Right cardiac atrium (tissue), 5 donors: ENCODE data around the gene AGL. TPM values are rescaled to one million over a fixed set of nuclear protein-coding genes. Genes with fewer than 3 reads are reported as not detected.
A peak's percentile ranks its signal among the peaks of the same experiment; 100 is the strongest.
"Not testable (repeated sequence)": the region's sequence is repeated elsewhere in the genome, so short reads cannot be mapped to it uniquely, and the experiment has no call there.

ENCODE experiments used
- ATAC-seq, 2 donors: fragments of 200-7000 bp; cut with Tn5 transposase; one replicate each; pipeline versions ENCODE4 v1.8.0 to v1.9.1; 2020; ENCODE audit warnings: moderate library complexity in 2 of 2, mild to moderate bottlenecking in 1 of 2
- DNase-seq, 3 donors: peaks; one replicate each; pipeline ENCODE4 v3.0.0-alpha.2; 2020
- H3K27ac ChIP-seq: one replicate; pipeline ENCODE4 v1.5.1; 2013; ENCODE audit warnings: mild to moderate bottlenecking, low read length, control low read depth, moderate library complexity
- H3K27me3 ChIP-seq: one replicate; pipeline ENCODE4 v1.6.1; 2013; ENCODE audit not compliant: control insufficient read depth, insufficient read depth
- H3K4me1 ChIP-seq: one replicate; pipeline ENCODE4 v1.6.1; 2013; ENCODE audit warnings: low read length; ENCODE audit not compliant: control insufficient read depth, insufficient read depth
- H3K4me3 ChIP-seq: one replicate; pipeline ENCODE4 v1.5.1; 2013; ENCODE audit warnings: low read length, control low read depth
- H3K9me3 ChIP-seq: one replicate; pipeline ENCODE4 v1.6.1; 2013; ENCODE audit warnings: low read length; ENCODE audit not compliant: control insufficient read depth
- WGBS: extraction: QIAGEN DNeasy Blood & Tissue Kit; methylation state at CpG from one replicate; pipeline ENCODE4 v1.1.7; 2013; 5-methylcytosine and 5-hydroxymethylcytosine counted together
- intact Hi-C, 4 donors: fragments of 100-400 bp; cut with DNase I; formaldehyde crosslinking; loops; one replicate each; pipeline versions ENCODE4 v1.11.0 to v1.14.0; 2022 to 2023
- polyA plus RNA-seq: library from polyadenylated mRNA; stranded (reverse); fragments of 200-250 nt; gene quantifications from one replicate; pipeline ENCODE4 v1.2.3, GENCODE V29; 2013
- total RNA-seq, 4 donors: library from RNA; stranded (reverse); fragmentation: NEBNext Ultra II Directional; extraction: Animal tissue kit (Norgen Biotek cat#: 25700); gene quantifications; one replicate each; pipeline ENCODE4 v1.2.1, GENCODE V29; 2021
- donor health status: healthy with polysubstance abuse.
- donor health status: DM: no; HTN: yes; CAD: no.
- donor health status: DM: no; HTN: no; CAD: no.
- donor health status: DM: no; HTN: yes; CAD: no; lungs with severe emphysema.
- donor health status: DM: yes; HTN: yes; CAD: no.

Gene AGL
- total and polyA plus RNA-seq, 5 donors, result 23.2 to 66.4 (median 60.5) TPM

DNA sequence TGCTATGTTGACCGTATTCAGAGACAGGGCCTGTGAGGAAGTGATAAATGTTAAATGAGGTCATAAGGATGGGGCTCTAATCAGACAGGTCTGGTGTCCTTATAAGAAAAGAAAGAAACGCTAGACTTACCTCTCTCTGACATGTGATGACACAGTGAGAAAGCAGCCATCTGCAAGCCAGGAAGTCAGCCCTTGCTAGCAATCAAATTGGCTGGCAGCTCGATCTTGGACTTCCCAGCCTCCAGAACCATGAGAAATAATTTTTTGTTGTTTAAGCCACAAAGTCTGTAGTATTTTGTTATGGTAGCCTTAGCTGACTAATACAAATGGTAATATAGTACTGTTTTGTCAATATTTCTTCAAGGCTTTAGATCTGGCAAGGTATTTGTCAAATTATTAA is 25.1 kb upstream of the AGL start:
- no peaks in the 10 kb centered on the region for H3K4me1 ChIP-seq
- H3K9me3 ChIP-seq, result no peaks in the 10 kb centered on the region
- 83% methylated on average over 3 of the region's 3 CpGs for WGBS
- H3K27me3 ChIP-seq, result no peaks in the 10 kb centered on the region
- no peak for DNase-seq
- ATAC-seq, result no peak
- no peak overlapping the region for H3K4me3 ChIP-seq
- intact Hi-C loops, result no loop called here
- no peak overlapping the region for H3K27ac ChIP-seq

GRCh38 chr1:99825702-99826101 is 24.5 kb upstream of the AGL start:
- intact Hi-C loops, result no loop called here
- Histone ChIP-seq H3K4me3 (no peak overlapping the region), H3K27me3 (no peaks in the 10 kb centered on the region), H3K4me1 (no peaks in the 10 kb centered on the region), H3K9me3 (no peaks in the 10 kb centered on the region), H3K27ac (no peak overlapping the region)
- ATAC-seq, result no peak
- WGBS, result 92% methylated on average over 1 of the region's 1 CpG
- no peak for DNase-seq

DNA sequence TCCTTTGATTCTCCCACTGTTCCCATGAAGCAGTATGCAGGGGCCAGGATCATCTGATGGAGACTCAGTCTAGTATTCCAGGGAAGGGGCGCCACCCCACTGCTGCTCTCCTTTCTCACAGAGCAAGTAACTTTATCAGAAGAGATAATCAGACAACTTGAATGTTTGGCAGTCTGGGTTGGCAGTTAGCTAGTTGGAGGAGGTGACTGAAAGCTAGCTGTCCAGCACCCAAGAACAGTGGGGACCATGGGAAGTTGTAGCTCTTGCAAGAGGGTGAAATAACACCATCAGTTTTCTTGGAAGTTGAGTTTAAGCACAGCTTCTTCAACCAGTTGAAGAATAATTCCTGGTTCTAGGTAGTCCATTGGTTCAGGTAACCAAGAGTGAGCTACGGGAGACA is 22.2 kb upstream of the AGL start:
- intact Hi-C loops, result no loop called here

DNA sequence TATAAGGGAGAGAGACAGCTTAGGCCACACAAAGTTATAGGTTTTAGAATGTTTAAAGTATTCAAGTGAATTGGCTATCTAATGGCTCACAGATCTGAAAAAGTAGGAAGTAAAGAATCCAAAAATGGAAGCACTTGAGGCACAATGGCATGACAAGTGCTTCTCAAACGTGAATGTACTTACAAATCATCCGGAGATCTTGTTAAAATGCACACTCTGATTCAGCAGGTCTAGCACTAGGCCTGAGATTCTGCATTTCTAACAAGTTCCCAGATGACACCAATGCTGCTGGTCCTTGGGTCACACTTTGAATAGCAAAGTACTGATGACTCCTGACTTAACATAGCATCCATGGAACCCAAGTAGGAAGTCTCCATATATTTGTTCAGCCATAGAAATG is 20.9 kb upstream of the AGL start:
- Histone ChIP-seq H3K4me3 (no peak overlapping the region), H3K27ac (no peak overlapping the region), H3K27me3 (no peaks in the 10 kb centered on the region), H3K9me3 (no peaks in the 10 kb centered on the region), H3K4me1 (no peaks in the 10 kb centered on the region)
- WGBS, result 58% methylated on average over 2 of the region's 2 CpGs
- DNase-seq (no peak), ATAC-seq (no peak)
- intact Hi-C loops, result no loop called here

More for the DNA sequence above, 22.2 kb upstream of the AGL start:
- Histone ChIP-seq H3K9me3 (no peaks in the 10 kb centered on the region), H3K27me3 (no peaks in the 10 kb centered on the region), H3K4me1 (no peaks in the 10 kb centered on the region), H3K27ac (no peak overlapping the region), H3K4me3 (no peak overlapping the region)
- 84% methylated on average over 2 of the region's 2 CpGs for WGBS
- DNase-seq, result no peak
- ATAC-seq, result no peak

- H3K4me1 ChIP-seq, H3K9me3 ChIP-seq, DNase-seq, H3K27me3 ChIP-seq, ATAC-seq, intact Hi-C loops, H3K27ac ChIP-seq, H3K4me3 ChIP-seq: not testable (repeated sequence)
- WGBS, result 89% methylated on average over 7 of the region's 7 CpGs
These were observed 16.2 kb upstream of the AGL start for GRCh38 chr1:99833911-99834310.

DNA sequence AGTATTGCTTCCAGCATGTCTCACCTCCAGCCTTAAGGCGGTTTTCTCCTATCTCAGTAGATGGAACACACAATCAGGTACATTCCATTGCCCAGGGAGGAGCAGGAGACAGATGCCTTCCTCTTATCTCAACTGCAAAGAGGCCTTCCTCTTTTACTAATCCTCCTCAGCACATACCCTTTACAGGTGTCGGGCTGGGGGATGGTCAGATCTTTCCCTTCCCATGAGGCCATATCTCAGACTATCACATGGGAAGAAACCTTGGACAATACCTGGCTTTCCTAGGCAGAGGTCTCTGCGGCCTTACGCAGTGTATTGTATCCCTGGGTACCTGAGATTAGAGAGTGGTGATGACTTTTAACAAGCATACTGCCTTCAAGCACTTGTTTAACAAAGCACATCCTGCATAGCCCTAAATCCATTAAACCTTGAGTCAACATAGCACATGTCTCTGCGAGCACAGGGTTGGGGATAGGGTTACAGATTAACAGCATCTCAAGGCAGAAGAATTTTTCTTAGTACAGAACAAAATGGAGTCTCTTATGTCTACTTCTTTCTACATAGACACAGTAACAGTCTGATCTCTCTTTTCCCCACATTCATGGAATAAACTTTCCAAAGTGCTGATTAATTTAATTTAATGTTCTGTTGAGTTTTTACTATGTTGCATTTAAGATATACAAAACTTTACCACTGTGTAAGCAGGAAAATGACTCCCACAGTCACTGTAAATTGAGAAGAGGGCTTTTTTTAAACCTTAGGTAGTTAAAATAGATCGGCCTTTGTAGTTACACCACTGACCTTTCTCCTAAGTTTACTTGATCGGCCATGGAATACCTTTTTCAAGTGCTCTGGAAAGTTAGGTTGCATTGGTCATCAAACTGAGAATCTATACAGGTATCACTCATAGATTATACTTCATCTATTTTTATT is 13.7 kb upstream of the AGL start:
- ATAC-seq, H3K27ac ChIP-seq, H3K4me3 ChIP-seq: not testable (repeated sequence)

DNA sequence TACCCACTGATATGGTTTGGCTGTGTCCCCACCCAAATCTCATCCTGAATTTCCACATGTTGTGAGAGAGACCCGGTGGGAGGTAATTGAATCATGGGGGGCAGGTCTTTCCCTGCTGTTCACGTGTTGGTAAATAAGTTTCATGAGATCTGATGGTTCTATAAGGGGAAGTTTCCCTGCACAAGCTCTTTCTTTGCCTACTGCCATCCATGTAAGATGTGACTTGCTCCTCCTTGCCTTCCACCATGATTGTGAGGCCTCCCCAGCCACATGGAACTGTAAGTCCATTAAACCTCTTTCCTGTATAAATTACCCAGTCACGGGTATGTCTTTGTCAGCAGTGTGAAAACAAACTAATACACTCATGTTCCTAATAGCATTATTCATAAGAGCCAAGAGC is 9.8 kb upstream of the AGL start:
- H3K4me1 ChIP-seq, DNase-seq, ATAC-seq, H3K4me3 ChIP-seq, H3K9me3 ChIP-seq, H3K27ac ChIP-seq, intact Hi-C loops, H3K27me3 ChIP-seq: not testable (repeated sequence)
- 73% methylated on average over 3 of the region's 3 CpGs for WGBS

More for the DNA sequence above, 13.7 kb upstream of the AGL start:
- DNase-seq, H3K9me3 ChIP-seq, intact Hi-C loops, H3K4me1 ChIP-seq, H3K27me3 ChIP-seq: not testable (repeated sequence)
- 79% methylated on average over 7 of the region's 7 CpGs for whole genome bisulfite sequencing

- no peaks in the 10 kb centered on the region for H3K9me3 ChIP-seq
- peak; percentile 68 to 81 for ATAC-seq
- H3K4me1 ChIP-seq, result peaks cover 2% of the 10 kb centered on the region
- intact Hi-C loops, result no loop called here
- no peak overlapping the region for H3K4me3 ChIP-seq
- H3K27me3 ChIP-seq, result no peaks in the 10 kb centered on the region
- DNase-seq, result peak in 1 of 3 donors; percentile 11
- peak overlapping the region; percentile 26 for H3K27ac ChIP-seq
- WGBS, result 58% methylated on average over 2 of the region's 2 CpGs
These were observed 6.4 kb upstream of the AGL start for GRCh38 chr1:99843760-99844159.

GRCh38 chr1:99845201-99845600 is 5.0 kb upstream of the AGL start:
- H3K27me3 ChIP-seq, H3K4me3 ChIP-seq, intact Hi-C loops, H3K9me3 ChIP-seq, H3K27ac ChIP-seq, ATAC-seq, H3K4me1 ChIP-seq, DNase-seq: not testable (repeated sequence)
- 95% methylated on average over 9 of the region's 9 CpGs for WGBS

DNA sequence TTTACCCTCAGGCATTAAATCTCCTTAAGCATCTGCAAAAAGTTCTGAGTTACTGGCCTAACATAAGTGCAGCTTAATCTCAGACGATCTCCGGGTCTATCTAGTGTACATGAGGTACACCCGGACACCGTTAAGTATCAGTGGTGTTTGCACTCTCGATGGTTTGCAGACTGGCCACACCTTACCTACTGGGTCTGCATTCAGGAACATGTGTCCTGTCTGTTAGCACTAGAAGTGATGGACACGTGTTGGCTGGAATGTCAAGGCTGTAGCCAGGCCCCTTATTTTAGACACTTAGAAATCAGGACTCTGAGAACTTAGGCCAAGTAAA is 783 bp upstream of the AGL start:
- Histone ChIP-seq H3K27me3 (no peaks in the 10 kb centered on the region), H3K4me3 (peak overlapping the region; percentile 38), H3K9me3 (no peaks in the 10 kb centered on the region), H3K27ac (peak overlapping the region; percentile 7), H3K4me1 (peaks cover 1% of the 10 kb centered on the region)
- 54% methylated on average over 6 of the region's 6 CpGs for WGBS
- intact Hi-C loops, result no loop called here
- no peak for DNase-seq
- ATAC-seq, result peak; percentile 24 to 31

- WGBS, result 5% methylated on average over 15 of the region's 15 CpGs
- peak overlapping the region; percentile 38 for H3K4me3 ChIP-seq
- intact Hi-C loops, result no loop called here
- H3K27ac ChIP-seq, result peak overlapping the region; percentile 37
- ATAC-seq, result no peak
- no peaks in the 10 kb centered on the region for H3K9me3 ChIP-seq
- H3K27me3 ChIP-seq, result no peaks in the 10 kb centered on the region
- DNase-seq, result no peak
- H3K4me1 ChIP-seq, result peaks cover 1% of the 10 kb centered on the region
These were observed 514 bp downstream of the AGL start for GRCh38 chr1:99850459-99851291.
